HG02885 (cell line): Measurements from ENCODE around the gene AGAP1.
A peak's percentile ranks its signal among the peaks of the same experiment; 100 is the strongest.

Source experiments
- ATAC-seq: cut with Tn5 transposase; IDR thresholded peaks from one replicate; pipeline ENCODE4 v1.9.1; 2021; ENCODE audit warnings: mild to moderate bottlenecking; ENCODE audit not compliant: unreplicated experiment, poor library complexity

Gene AGAP1

DNA sequence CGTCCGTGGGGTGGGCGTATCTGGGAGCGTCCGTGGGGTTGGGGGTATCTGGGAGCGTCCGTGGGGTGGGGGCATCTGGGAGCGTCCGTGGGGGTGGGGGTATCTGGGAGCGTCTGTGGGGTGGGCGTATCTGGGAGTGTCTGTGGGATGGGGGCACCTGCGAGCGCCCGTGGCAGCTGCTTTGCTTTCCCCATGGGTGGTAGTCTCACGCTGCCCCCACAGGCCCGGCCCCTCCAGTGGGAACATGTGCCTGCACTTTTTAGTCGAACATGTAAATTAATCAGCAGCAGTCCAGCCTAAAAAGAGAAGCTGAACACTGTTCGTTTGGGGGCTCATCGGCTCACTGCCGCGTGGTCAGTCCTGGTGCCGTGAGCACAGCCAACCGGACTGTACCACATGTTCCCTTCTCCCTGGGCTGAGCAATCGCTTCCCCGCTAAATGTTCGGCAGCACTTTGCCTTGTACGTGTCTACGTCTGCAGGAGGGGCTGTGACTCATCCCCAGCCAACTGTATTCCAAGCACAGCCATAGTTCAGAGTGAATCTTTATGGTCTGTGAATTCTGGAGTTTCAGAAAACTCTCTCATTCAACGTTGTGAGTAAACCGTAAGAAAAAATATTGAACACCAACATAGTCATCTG is 271.5 kb downstream of the AGAP1 start:
- ATAC-seq: no peak

GRCh38 chr2:235766278-235766677 is 272.4 kb downstream of the AGAP1 start:
- ATAC-seq: peak; percentile 53

DNA sequence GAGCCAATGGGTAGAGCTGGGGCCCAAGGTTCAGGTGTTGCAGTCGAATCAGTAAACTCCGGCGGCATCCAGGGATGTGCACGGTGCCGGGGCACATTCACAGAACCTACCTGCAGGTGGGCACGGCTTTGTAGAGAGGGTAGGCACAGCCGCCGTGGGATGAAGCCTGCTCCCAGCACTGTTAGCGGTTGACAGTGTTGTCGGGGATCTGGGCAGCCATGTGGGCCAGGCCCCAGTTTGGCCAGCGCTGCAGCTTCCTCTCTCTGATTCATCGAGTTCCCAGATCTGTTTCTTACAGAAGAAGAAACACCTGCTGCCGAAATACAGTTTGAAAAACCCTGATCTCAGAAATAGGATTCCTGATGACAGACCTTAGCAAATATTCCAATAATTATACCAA is 274.8 kb downstream of the AGAP1 start:
- no peak for ATAC-seq

- ATAC-seq: no peak
Measured at GRCh38 chr2:235769046-235769445, 275.2 kb downstream of the AGAP1 start.

DNA sequence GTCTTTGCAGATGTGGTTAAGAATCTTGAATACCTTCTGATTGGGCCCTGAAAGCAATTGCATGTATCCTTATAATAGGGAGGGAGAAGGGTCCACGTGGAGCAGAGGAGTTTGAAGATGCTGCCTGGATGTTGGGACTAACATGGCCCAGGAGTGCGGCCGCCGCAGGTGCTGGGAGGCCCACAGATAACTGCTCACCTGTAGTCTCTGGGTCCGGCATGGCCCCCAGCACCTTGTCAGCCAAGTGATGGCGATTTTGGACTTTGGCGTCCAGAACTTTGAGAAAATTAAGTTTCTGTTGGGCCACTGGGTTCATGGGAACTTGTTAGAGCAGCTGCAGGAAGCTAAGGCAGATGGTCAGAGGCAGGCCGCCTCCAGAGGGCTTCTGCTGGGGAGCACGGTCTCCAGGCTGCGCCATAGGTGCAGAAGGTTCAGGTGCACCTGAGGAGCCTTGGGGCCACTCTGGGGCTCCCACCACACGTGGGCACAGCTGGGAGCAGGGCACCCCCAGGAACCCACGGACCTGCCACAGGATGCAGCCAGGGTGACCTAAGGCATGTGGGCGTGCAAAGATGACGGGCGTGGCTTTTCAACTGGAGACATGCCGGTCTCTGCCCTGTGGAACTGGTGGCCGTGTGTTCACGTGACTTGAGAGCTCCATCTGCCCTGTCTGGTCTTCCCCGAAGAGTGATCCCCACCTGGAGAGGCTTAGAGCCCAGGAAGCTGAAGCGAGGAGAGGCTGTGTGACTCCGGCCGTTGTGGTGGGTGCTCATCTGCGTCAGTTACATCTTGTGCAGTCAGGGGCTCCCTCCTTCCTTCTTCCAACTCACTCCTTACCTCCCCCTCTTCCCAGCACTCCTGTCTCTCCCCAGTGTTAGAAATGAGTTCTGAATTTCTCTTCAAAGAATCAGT is 277.3 kb downstream of the AGAP1 start:
- no peak for ATAC-seq

DNA sequence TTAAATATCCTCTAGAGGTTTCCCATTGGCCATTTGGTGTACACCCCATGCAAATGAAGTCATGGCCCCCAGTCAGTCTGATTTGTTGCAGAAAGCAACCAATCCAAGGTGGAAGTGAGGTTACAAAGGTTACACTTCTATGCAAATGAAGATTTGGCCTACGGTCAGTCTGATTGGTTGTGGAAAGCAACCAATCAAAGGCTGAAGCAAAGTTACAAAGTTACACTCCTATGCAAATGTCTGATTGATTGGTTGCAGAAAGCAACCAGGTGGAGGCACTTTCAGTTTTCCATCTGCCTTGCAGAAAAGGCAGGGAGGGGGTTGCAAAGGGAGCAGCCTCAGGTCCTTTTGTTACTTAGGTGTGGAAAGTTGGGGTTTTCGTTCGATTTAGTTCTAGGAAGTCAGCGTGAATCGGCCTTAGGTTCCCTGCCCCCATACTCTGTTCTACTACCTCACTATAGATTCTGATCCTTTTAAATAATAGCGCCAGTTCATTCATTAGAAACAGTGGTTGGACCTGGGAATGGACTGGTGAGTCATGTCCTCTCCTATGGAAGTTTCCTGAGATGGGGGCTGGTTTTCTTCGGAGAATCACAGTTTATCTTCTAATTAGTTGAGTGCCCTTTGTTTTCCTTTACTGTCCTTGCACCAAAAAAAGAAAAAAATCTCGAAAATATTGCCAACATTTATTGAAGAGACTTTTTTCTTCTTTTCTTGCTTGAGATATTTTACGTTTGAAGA is 279.5 kb downstream of the AGAP1 start:
- ATAC-seq: no peak

DNA sequence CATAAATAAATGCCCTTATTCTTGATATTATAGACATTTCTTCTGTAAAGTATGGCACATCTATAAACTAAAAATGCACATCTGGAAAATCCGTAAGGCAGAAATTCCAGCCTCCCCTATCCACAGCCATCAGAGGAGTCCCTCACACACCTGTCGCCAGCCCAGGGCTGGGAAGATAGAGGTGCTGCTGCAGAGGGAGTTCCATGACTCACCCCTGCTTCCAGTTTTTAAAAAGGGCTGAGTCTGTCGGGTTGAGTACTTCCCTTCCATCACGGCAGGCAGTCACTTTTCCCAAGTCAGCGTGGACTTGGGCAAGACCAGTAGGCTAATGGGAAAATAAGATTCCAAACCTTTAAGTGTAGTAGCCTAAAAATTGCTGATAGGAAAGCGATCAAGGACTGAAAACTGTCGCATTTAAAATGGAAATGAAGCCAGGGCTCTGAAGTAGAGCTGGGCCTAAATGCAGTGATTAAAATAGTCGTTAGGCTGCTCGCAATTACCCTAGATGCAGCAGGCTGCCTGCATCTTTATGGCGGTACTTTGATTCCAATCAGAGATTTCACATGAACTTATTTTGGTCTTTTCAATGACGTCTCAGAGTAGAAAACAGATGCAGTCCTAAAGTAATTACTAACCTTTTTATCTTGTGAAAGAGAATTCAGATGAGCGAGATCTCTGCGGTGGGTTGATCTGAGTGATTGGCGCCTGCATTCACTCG is 280.5 kb downstream of the AGAP1 start:
- no peak for ATAC-seq

GRCh38 chr2:235776531-235776930 is 282.7 kb downstream of the AGAP1 start:
- no peak for ATAC-seq

GRCh38 chr2:235779444-235779896 is 285.6 kb downstream of the AGAP1 start:
- ATAC-seq: no peak

DNA sequence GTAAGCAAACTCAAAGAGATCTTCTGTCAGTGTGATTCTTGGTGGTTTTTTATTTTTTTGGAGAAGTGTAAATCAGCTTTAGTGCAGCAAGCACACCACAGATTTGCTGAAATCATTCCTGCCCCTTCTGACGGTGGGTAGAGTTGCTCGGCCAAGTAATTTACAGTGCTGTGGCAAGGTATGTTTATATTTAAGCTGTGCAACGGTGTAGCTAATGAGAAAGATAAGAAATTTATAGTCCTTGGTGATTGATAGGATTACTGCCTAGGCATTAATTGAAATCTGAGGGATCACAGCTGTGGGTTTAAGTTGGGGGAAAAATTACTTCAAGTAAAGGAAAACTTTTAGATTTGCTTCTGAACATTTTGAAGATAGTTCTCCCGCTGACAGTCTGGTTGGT is 286.6 kb downstream of the AGAP1 start:
- ATAC-seq: no peak

DNA sequence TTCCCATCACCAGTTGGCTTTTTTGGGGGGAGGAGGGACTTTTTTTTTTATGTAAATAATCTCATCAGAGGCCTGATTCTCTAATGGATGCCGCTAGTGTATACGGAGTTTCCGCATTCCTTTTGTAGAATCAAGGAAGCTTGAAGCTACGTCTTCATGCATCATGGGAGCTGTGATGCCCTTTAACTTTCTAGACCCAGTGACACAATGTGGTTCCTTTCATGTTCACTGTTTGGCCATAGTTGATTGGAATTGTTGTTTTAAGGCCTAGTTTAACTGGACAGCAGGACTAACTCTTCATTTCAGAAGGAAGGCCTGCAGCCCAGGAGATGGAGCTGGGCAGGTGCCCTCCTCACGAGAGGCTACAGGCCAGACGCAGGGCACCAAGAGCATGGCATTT is 287.9 kb downstream of the AGAP1 start:
- ATAC-seq: no peak

GRCh38 chr2:235784788-235785187 is 290.9 kb downstream of the AGAP1 start:
- no peak for ATAC-seq

- no peak for ATAC-seq
Measured at GRCh38 chr2:235789552-235789951, 295.7 kb downstream of the AGAP1 start.

- ATAC-seq: no peak
Measured at GRCh38 chr2:235793163-235793752, 299.4 kb downstream of the AGAP1 start.

- ATAC-seq: no peak
Measured at GRCh38 chr2:235799281-235799680, 305.4 kb downstream of the AGAP1 start.

DNA sequence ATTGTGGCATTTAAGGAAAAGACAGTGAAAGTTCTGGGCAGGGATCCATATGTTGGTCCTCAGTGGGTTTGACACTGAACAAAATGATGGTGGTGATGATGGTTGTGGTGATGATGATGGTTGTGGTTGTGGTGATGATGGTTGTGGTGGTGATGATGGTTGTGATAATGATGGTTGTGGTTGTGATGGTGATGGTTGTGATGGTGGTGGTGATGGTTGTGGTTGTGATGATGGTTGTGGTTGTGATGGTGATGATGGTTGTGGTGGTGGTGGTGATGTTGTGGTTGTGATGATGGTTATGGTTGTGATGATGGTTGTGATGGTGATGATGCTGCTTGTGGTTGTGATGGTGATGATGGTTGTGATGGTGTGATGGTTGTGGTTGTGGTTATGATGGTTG is 308.7 kb downstream of the AGAP1 start:
- no peak for ATAC-seq

DNA sequence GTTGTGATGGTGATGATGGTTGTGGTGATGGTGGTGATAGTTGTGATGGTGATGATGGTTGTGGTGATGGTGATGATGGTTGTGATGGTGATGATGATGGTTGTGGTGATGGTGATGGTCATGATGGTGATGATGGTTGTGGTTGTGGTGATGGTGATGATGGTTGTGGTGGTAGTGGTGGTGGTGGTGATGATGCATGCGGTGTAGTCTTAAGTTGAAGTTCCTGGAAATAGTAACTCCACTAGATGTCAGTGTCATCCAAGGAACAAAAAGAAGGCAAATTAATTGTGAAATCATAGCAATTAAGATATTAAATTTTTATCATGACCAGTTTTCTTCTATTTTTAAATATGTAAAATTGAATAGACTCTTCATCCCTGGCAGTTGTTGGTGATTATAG is 309.2 kb downstream of the AGAP1 start:
- ATAC-seq: no peak

DNA sequence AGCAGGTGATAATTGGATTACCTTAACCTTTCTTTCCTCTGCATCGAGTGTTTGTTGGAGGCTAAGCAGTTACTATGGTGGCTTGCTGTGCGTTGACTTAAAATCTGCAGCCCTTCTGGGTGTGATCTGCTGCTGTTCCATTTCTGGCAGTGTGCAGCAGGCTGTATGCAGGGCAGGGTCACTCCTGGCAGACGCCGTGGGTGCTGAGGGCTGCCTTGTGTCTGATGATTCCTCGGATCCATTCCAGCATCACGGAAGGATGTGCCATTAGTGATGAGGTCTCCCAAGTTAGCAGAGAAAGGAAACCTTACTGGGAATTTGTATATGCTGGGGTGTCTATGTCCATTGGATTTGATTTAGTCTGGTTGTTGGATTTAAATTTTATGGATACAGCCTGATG is 310.8 kb downstream of the AGAP1 start:
- ATAC-seq: no peak

- no peak for ATAC-seq
Measured at GRCh38 chr2:235806986-235807750, 313.3 kb downstream of the AGAP1 start.
